NCI-H345 (cell line): ENCODE data around the gene TRPM2.
"Not testable (repeated sequence)": the region's sequence is repeated elsewhere in the genome, so short reads cannot be mapped to it uniquely, and the experiment has no call there.

Experiments used
- DNase-seq: peaks from one replicate; lab custom pipeline; 2025; lab: John Stamatoyannopoulos, UW

TRPM2 gene

GRCh38 chr21:44335266-44336059 is 18.0 kb upstream of the TRPM2 start:
- DNase-seq: no peak

- no peak for DNase-seq
Measured at GRCh38 chr21:44337449-44337848, 16.0 kb upstream of the TRPM2 start.

GRCh38 chr21:44337941-44338895 is 15.2 kb upstream of the TRPM2 start:
- DNase-seq: peak; percentile 66

- DNase-seq: peak; percentile 98
Measured at GRCh38 chr21:44338971-44339910, 14.2 kb upstream of the TRPM2 start, which contains the start of gene CFAP410. CFAP410 (minus strand) TSS chr21:44339390; CDS start chr21:44339194, 196 bp downstream.

- not testable (repeated sequence) for DNase-seq
Measured at GRCh38 chr21:44341726-44342458, 11.5 kb upstream of the TRPM2 start.

- not testable (repeated sequence) for DNase-seq
Measured at GRCh38 chr21:44342981-44343380, 10.4 kb upstream of the TRPM2 start.

GRCh38 chr21:44344541-44345183 is 8.8 kb upstream of the TRPM2 start:
- DNase-seq: no peak

- DNase-seq: no peak
Measured at GRCh38 chr21:44345495-44345894, 7.9 kb upstream of the TRPM2 start.

- peak; percentile 22 for DNase-seq
Measured at GRCh38 chr21:44347911-44348451, 5.4 kb upstream of the TRPM2 start.

- DNase-seq: no peak
Measured at GRCh38 chr21:44348861-44349260, 4.6 kb upstream of the TRPM2 start.

GRCh38 chr21:44349416-44349846 is 4.0 kb upstream of the TRPM2 start:
- DNase-seq: no peak

GRCh38 chr21:44349847-44350772 is 3.3 kb upstream of the TRPM2 start:
- DNase-seq: no peak

- no peak for DNase-seq
Measured at GRCh38 chr21:44350773-44351481, 2.5 kb upstream of the TRPM2 start.

- no peak for DNase-seq
Measured at GRCh38 chr21:44351535-44352252, 1.7 kb upstream of the TRPM2 start.

GRCh38 chr21:44352253-44352860 is 1.1 kb upstream of the TRPM2 start:
- no peak for DNase-seq

- no peak for DNase-seq
Measured at GRCh38 chr21:44354001-44354405, 582 bp downstream of the TRPM2 start.
